Fibroblast of skin of abdomen (primary cell): ENCODE data around the gene YAP1.

Experiments used
- DNase-seq: peaks from one replicate; pipeline ENCODE4 v3.0.0-alpha.2; 2013

YAP1 gene

GRCh38 chr11:102117472-102118113 lies 7.3 kb downstream of the YAP1 start:
- DNase-seq, result peak; percentile 25

GRCh38 chr11:102118937-102119336 lies 8.7 kb downstream of the YAP1 start:
- DNase-seq, result no peak

DNA sequence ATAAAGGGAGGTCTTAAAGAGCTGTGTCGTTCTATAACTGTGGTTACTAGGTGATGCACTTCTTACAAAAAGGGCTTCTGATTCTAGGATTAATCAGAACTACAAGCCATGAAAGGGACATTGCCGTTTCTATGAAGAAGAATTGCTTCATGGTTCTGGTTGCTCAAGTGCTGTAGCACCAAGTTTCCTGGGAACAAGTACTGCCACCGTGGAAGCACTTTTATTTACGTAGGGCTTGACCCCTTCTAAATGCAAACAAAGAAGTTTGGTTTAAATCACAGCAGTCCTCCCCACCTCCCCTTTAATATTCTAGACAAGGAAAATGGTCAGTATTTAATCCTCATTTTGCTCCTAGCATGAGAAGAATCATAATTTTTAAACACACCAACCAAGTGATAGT lies 9.8 kb downstream of the YAP1 start:
- no peak for DNase-seq

GRCh38 chr11:102120437-102120973 lies 10.3 kb downstream of the YAP1 start:
- peak; percentile 60 for DNase-seq

GRCh38 chr11:102121329-102121728 lies 11.1 kb downstream of the YAP1 start:
- peak; percentile 37 for DNase-seq

- no peak for DNase-seq
Measured at GRCh38 chr11:102134597-102134996, 24.4 kb downstream of the YAP1 start.

DNA sequence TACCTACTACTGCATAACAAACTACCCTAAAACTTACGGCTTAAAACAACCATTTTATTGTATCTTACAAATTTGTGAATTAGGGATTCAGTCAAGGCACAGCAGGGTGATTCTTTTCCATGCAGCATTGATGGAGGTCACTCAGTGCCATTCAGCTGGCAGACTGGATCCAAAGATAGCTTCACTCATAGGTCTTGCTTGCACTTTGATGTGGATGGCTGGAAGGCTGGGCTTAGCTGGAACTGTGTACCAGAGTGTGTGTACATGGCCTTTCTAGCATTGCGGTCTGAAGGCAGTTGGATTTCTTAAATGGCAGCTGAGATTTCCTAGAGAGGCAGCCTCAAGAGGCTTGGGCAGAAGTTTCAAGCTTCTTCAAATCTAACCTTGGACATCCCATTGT lies 25.0 kb downstream of the YAP1 start:
- DNase-seq, result no peak

DNA sequence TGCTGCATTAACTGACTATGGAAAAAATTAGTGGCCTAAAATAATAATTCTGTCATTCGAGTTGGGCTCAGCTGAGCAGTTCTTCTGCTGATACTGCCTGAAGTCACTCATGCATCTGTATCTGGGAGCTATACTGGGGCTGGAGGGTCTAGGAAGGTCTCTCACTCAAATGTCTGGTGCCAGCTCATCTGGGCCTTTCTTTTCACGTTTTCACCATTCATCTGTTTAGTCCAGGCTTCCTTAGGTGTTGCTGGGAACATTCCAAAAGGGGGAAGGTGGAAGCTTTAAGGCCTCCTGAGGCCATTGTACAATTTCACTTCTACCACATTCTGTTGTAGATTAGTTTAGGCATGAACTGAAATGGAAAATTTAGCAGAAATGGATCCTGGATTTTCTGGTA lies 28.0 kb downstream of the YAP1 start:
- DNase-seq, result peak; percentile 79

DNA sequence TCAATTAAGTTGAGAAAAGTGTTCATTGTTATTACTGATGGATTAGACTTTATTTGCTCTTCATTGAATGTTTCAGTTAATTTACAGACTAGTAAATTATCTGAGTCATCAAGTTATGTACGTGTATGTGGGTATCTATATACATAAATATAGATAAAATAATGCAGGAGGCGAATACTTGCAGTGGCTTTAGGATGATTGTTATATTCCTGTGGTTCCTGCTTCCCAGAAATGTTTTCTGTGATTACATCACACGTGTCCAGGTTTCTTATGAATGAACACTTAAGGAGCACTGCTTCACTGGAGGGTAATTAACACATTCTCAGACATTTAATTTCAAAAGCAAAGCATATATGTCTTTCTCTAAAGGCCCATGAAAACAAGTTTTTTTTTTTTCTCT lies 28.4 kb downstream of the YAP1 start:
- peak; percentile 98 for DNase-seq

GRCh38 chr11:102139081-102139498 lies 28.8 kb downstream of the YAP1 start:
- peak; percentile 96 for DNase-seq

DNA sequence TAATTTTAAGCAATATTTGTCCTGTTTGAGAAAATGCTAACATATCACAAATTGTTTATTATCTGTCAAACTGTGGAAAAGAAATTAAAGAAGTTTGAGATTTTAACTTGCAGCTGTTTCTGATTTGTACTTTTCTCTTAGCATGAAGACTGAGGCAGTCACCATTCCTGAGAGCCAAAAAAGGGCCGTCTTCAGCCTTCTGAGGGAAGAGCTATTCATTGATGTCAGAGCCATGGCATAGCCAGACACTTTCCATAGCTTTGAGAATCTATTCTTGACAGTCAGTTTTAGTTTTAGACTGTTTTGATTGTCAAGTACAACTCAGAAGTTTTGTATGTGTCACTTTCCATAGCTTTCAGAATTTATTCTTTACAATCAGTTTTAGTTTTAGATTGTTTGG lies 32.1 kb downstream of the YAP1 start:
- DNase-seq, result peak; percentile 69

- DNase-seq, result no peak
Measured at GRCh38 chr11:102143867-102144266, 33.6 kb downstream of the YAP1 start.

DNA sequence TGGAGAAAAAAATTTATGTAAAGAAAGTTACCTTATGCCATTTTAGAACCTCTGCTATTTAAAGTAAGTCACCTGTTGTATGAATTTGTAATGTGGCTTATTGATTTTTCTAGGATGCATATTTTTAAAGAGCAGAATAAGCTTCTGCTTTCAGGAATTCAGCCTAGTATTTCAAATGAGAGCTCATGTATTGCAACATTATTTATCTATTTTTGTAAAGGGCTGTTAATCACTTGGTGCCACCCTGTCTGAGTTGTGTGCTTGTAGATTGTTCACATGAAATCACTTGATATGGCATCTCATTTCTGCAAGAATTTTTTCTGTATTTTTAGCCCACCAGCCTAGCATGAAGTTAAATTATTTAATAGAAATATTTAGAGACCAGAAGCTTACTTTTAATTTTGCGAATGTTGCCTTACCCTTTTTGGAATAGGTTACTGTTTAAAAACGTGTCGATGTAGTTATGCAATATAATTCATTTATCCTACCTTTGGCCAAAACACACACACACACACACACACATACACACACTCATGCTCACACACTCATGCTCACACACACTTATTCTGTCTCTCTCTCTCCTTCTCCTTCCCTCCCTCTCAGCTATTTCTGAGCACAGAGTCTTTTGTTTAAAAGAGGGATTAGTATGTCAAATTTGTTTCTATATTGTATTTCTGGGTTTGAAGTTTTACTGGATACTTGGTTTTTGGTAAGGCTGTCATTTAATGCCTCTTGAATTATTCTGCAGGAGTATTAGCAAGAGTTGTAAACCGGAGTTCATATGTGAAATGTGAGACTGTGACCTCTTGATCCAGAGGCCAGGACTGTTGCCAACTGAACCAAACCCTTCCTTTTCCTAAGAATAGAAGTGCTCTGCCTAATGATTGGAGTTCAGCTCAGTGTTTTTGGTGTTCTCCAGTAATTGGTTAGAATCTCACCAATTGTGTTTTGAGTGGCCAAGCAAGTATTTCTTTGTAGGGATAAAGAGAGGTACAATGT lies 34.4 kb downstream of the YAP1 start:
- DNase-seq, result no peak

DNA sequence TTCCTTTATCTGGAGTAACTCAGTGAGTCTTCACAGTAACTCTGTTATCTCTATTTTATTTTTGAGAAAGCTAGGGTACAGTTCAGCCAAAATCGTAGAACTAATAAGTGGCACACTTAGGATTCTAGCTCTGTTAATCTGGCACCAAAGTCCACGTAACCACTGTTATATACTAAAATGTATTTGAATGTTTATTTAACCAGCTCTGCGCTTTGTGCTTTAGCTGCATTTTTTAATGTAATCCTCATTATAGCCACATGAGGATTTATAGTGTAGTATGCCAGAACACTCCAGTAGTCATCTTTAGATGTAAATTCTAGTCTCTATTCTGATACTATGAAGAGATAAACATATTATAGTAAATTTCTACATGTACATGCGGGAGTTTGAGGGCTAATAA lies 36.8 kb downstream of the YAP1 start:
- no peak for DNase-seq

- no peak for DNase-seq
Measured at GRCh38 chr11:102147632-102148031, 37.4 kb downstream of the YAP1 start.

GRCh38 chr11:102148059-102148458 lies 37.8 kb downstream of the YAP1 start:
- no peak for DNase-seq

DNA sequence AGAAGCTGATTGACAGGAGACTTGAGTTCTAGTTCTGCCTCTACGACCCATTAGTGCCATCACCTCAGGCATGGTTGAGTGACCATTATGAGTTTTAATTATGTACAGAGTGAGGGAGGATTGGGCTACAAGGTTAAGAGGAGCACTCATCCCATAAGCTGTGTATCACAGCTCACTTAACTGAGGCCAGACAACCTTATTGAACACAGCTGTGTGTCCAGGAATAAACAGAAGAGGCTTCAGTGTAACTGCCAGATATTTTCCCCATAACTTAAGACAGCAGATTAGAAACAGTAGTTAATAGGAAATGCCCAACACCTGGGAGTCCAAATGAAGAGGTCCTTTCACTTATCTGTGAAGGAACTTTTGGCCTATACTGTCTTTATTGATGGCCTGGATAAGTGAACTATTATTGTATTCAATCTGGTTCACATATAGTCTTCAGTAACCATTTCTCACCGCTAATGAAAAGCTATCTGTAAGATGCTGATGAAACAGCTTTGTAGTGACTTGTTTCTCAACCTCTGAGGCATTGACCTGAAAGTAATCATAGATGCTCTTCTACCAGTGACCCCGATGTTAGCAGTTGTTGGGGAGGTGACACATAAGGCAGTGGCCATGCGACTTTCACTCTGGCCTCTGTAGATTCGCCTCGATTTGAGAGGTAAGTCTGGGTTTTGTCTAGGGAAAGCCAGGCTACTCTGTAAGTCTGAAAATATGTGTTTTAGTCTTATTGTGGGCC lies 41.7 kb downstream of the YAP1 start:
- DNase-seq, result no peak

- no peak for DNase-seq
Measured at GRCh38 chr11:102153082-102153481, 42.8 kb downstream of the YAP1 start.

DNA sequence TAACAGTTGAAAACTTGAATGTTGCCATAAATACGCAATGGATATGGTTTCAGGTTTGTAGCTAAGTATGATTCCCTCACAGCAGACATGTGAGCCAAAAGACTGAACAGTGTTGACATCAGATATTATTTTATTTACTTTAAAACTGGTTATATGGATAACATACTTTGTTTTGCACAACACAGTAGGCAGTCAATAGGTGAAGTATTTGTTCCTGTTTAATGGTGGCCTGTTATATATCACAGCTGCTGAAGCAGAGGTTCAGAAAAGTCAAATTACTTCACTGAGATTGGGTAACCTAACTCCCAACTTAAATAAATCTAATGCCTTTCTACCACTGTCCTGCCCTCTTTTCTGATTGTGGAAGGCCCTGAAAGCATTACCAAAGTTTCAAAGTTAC lies 44.6 kb downstream of the YAP1 start:
- DNase-seq, result no peak

DNA sequence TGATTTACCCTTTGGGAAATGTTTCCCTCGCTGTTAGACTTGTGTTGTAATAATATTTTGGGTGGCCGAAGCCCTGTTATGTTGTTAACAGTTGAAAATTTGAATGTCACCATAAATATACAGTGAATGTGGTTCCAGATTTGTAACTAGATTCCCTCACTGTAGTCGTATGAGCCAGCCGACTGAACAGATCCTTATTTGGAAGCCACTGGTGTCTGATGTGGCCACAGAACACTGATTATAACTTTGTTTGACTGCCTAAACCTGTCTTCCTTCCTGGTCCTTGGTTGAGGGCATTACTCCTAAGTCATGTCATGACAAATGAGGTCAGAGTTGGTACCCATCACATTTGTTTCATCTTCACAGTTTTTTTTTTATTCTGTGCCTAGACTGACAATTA lies 45.4 kb downstream of the YAP1 start:
- peak; percentile 25 for DNase-seq

GRCh38 chr11:102157219-102157618 lies 47.0 kb downstream of the YAP1 start:
- peak; percentile 51 for DNase-seq

GRCh38 chr11:102158164-102158735 lies 48.0 kb downstream of the YAP1 start:
- DNase-seq, result no peak

DNA sequence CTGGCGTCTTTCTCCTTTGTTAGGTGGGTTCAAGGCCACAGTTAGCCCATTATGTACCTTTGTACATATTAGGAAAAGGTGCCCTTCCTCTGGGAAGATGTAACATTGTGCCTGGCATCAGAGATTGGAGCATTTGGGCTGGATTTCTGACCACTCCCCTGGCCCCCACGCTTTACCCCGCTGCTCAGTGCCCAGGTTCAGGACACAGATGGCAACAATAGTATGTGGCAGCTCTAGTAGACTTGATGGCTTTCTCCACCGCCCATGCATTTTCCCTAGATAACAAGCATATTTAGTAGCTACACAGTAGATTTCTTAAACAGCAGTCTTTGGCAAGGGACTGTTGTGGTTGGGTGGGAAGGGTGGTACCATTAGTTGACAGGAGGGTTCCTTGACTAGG lies 53.1 kb downstream of the YAP1 start:
- no peak for DNase-seq
